Effector CD4-positive, alpha-beta T cell (primary cell): ENCODE measurements around the gene A3GALT2. TPM values are rescaled to one million over a fixed set of nuclear protein-coding genes. Genes with fewer than 3 reads are reported as not detected.
A peak's percentile ranks its signal among the peaks of the same experiment; 100 is the strongest.

Experiments
- DNase-seq: peaks from one replicate; pipeline ENCODE4 v3.0.0-alpha.2; 2020
- total RNA-seq: gene quantifications from one replicate; lab custom pipeline; 2026; lab: John Stamatoyannopoulos, UW

Gene A3GALT2
- total RNA-seq = not detected

GRCh38 chr1:33320619-33321165 is at the start of gene A3GALT2:
A3GALT2 (minus strand) TSS chr1:33321098; CDS start chr1:33321098, 0 bp downstream.
- no peak for DNase-seq

GRCh38 chr1:33370301-33370700 is 49.4 kb upstream of the A3GALT2 start:
- no peak for DNase-seq

- no peak for DNase-seq
These were observed 48.9 kb upstream of the A3GALT2 start for GRCh38 chr1:33369764-33370163.

- DNase-seq = no peak
These were observed 48.2 kb upstream of the A3GALT2 start for GRCh38 chr1:33369081-33369480.

- DNase-seq = no peak
These were observed 47.5 kb upstream of the A3GALT2 start for GRCh38 chr1:33368431-33368830.

- DNase-seq = peak; percentile 85
These were observed 46.8 kb upstream of the A3GALT2 start for GRCh38 chr1:33367485-33368405.

- no peak for DNase-seq
These were observed 46.0 kb upstream of the A3GALT2 start for GRCh38 chr1:33366762-33367484.

- no peak for DNase-seq
These were observed 44.7 kb upstream of the A3GALT2 start for GRCh38 chr1:33365560-33365997.

- no peak for DNase-seq
These were observed 43.6 kb upstream of the A3GALT2 start for GRCh38 chr1:33364565-33364918.

- no peak for DNase-seq
These were observed 42.6 kb upstream of the A3GALT2 start for GRCh38 chr1:33363470-33363861.

- DNase-seq = no peak
These were observed 42.1 kb upstream of the A3GALT2 start for GRCh38 chr1:33363021-33363420.

- DNase-seq = no peak
These were observed 40.8 kb upstream of the A3GALT2 start for GRCh38 chr1:33361532-33362235.

- no peak for DNase-seq
These were observed 39.5 kb upstream of the A3GALT2 start for GRCh38 chr1:33360367-33360766.

- DNase-seq = no peak
These were observed 39.0 kb upstream of the A3GALT2 start for GRCh38 chr1:33359931-33360330.

GRCh38 chr1:33358795-33359503 is 38.1 kb upstream of the A3GALT2 start:
- DNase-seq = no peak

- DNase-seq = no peak
These were observed 37.4 kb upstream of the A3GALT2 start for GRCh38 chr1:33358114-33358794.

GRCh38 chr1:33357099-33357498 is 36.2 kb upstream of the A3GALT2 start:
- no peak for DNase-seq

GRCh38 chr1:33354707-33355316 is 33.9 kb upstream of the A3GALT2 start:
- no peak for DNase-seq

- DNase-seq = no peak
These were observed 32.6 kb upstream of the A3GALT2 start for GRCh38 chr1:33353531-33353930.

GRCh38 chr1:33351281-33351660 is 30.4 kb upstream of the A3GALT2 start:
- DNase-seq = no peak

- no peak for DNase-seq
These were observed 29.8 kb upstream of the A3GALT2 start for GRCh38 chr1:33350611-33351280.
